HL-60 (cell line): ENCODE results near the gene ARMH1.

Experiments used
- DNase-seq, 2 experiments: peaks; one replicate each; pipeline ENCODE4 v3.0.0-alpha.2; 2010 to 2020; ENCODE audit warnings: low read depth in 1 of 2, low spot score in 1 of 2
- H3K27ac ChIP-seq: fragments of 250-450 bp; sonication (Bioruptor Pico); replicated peaks from 2 replicates; pipeline ENCODE4 v1.5.1; 2020; ENCODE audit warnings: mild to moderate bottlenecking, moderate library complexity
- H3K27me3 ChIP-seq: fragments of 250-450 bp; sonication (Bioruptor Pico); 2 replicates; pipeline ENCODE4 v1.5.1; 2021; ENCODE audit warnings: mild to moderate bottlenecking, moderate library complexity; ENCODE audit not compliant: insufficient read depth, poor library complexity, severe bottlenecking
- H3K4me3 ChIP-seq: replicated peaks from 2 replicates; pipeline ENCODE4 v1.5.1; 2011; ENCODE audit warnings: mild to moderate bottlenecking, control low read depth, low read length; ENCODE audit not compliant: insufficient read depth
- CTCF ChIP-seq: IDR thresholded peaks from one replicate; pipeline ENCODE4 v1.5.1; 2011; ENCODE audit warnings: low read length, control low read depth, inconsistent platforms; ENCODE audit not compliant: insufficient read depth
- GABPA ChIP-seq: IDR thresholded peaks from 2 replicates; pipeline ENCODE4 v1.6.1; 2012; ENCODE audit warnings: low read depth
- POLR2AphosphoS5 ChIP-seq: IDR thresholded peaks from 2 replicates; pipeline ENCODE4 v1.6.1; 2012; ENCODE audit warnings: low read depth
- REST ChIP-seq: IDR thresholded peaks from 2 replicates; pipeline ENCODE4 v1.6.1; 2012; ENCODE audit warnings: low read depth; ENCODE audit not compliant: insufficient replicate concordance
- SPI1 ChIP-seq: IDR thresholded peaks from 2 replicates; pipeline ENCODE4 v1.6.1; 2012; ENCODE audit warnings: low read depth, mild to moderate bottlenecking, borderline replicate concordance

Gene ARMH1

DNA sequence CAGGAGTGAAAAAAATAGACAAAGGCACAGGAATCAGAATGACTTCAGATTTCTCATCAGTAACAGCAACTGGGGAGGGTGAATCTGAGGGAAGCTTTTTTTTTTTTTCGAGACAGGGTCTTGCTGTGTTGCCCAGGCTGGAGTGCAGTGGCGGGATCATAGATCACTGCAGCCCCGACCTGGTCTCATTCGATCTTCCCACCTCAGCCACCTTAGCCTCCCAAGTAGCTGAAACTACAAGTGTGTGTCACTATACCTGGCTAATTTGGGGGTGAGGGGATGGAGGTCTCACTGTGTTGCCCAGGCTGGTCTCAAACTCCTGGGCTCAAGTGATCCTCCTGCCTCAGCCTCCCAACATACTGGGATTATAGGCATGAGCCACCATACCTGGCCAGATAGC lies 10.7 kb downstream of the ARMH1 start:
- H3K4me3 ChIP-seq: no peak overlapping the region
- peak overlapping the region; percentile 90 for H3K27ac ChIP-seq

GRCh38 chr1:44685881-44686280 lies 11.4 kb downstream of the ARMH1 start:
- TF ChIP-seq SPI1 (no peak), POLR2AphosphoS5 (no peak), GABPA (no peak), REST (no peak), CTCF (no peak)
- DNase-seq: no peak
- Histone ChIP-seq H3K27me3 (no peaks in the 10 kb centered on the region), H3K4me3 (no peak overlapping the region), H3K27ac (peak overlapping the region; percentile 90)

More for the DNA sequence above, 10.7 kb downstream of the ARMH1 start:
- no peak for DNase-seq
- TF ChIP-seq REST: no peak
- no peak for TF ChIP-seq POLR2AphosphoS5
- TF ChIP-seq CTCF: no peak
- no peak for TF ChIP-seq GABPA
- TF ChIP-seq SPI1: no peak
- no peaks in the 10 kb centered on the region for H3K27me3 ChIP-seq

DNA sequence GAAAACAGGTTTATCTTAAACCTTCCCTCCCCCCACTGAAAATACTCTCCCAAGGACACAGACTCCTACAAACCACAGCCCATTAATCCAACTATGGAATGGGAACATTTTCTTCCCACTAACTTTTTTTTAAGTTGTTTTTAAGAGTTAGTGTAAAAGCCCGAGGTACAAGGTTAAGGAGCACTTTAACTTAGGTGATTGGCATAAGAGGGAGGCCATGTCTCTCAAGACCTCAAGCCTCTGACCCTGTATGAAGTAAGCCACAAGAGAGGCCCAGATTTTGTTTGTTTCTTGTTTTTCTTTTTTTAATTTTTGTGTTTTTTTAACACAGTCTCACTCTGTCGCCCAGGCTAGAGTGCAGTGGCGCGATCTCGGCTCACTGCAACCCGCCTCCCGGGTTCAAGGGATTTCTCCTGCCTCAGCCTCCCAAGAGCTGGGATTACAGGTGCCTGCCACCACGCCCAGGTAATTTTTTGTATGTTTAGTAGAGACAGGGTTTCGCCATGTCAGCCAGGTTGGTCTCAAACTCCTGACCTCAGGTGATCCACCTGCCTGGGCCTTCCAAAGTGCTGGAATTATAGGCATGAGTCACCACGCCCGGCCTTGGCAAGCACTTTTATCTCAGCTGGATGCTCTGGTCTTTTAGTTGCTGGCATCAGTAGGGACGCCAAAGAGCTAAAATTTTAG lies 14.4 kb downstream of the ARMH1 start:
- no peak for DNase-seq
- Histone ChIP-seq H3K27ac (no peak overlapping the region), H3K27me3 (no peaks in the 10 kb centered on the region), H3K4me3 (no peak overlapping the region)
- TF ChIP-seq REST (no peak), CTCF (no peak), SPI1 (no peak), GABPA (no peak)
